ENCODE data around the gene TBC1D22A. TPM values are rescaled to one million over a fixed set of nuclear protein-coding genes. Genes with fewer than 3 reads are reported as not detected.

The TBC1D22A gene
- total RNA-seq, 1 donor from 2014 or later, result 87.8 TPM

DNA sequence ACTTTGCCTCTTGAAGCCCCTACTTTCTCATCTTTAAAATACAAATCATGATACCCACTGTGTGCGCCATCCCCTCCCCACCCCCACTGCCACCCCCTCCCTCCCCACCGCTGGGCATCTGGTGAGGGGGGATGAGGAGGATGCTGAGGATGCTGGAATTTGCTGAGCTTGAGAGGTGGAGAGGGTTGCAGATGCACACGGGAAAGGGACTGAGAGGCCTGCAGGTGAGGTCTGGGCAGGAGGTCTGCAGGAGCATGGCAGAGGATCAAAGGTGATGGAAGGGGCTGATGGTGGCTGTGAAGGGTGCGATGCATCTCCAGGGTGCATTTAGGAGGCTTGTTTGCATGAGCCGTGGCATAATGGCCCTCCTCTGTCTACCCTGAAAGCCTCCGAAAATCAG, 7.6 kb upstream of the TBC1D22A start:
- Histone ChIP-seq H3K36me3 (no peaks in the 10 kb centered on the region), H3K4me1 (peaks cover 18 to 20% of the 10 kb centered on the region in 2 donors), H3K9me3 (no peaks in the 10 kb centered on the region), H3K27me3 (no peaks in the 10 kb centered on the region), H3K4me3 (peak overlapping the region; percentile 18 to 32), H3K27ac (peak overlapping the region; percentile 96 to 97)
- no peak for DNase-seq (ENCODE audit: low spot score in 2 of 2)
- TF ChIP-seq CTCF (IDR thresholded peaks at IDR 0.05), result no peak
- intact Hi-C loops (cut with DNase I), result loop anchor here (1.0 kb wide), 2 partner anchors 7 to 17 kb away; partner anchors contain the start of genes CERK and TBC1D22A

DNA sequence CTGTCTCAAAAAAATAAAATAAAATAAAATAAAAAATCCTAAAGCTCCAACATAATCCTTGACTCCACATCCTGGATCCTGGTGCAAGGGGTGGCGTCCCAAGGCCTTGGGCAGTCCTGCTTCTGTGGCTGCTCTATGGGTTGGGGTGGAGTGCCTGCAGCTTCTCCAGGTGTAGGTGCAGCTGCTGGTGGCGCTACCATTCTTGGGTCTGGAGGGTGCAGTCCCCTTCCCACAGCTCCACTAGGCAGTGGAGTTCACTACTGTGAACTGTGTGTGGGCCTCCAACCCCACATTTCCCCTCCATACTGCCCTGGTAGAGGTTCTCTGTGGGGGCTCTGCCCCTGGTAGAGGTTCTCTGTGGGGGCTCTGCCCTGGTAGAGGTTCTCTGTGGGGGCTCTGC, 6.9 kb upstream of the TBC1D22A start:
- Histone ChIP-seq H3K36me3 (no peaks in the 10 kb centered on the region), H3K9me3 (no peaks in the 10 kb centered on the region), H3K4me1 (peaks cover 18 to 20% of the 10 kb centered on the region in 2 donors), H3K27ac (peak overlapping the region in 1 of 2 donors; percentile 96), H3K27me3 (no peaks in the 10 kb centered on the region), H3K4me3 (no peak overlapping the region)
- intact Hi-C loops (cut with DNase I), result no loop called here
- TF ChIP-seq CTCF (IDR thresholded peaks at IDR 0.05), result no peak
- DNase-seq (ENCODE audit: low spot score in 2 of 2), result no peak

DNA sequence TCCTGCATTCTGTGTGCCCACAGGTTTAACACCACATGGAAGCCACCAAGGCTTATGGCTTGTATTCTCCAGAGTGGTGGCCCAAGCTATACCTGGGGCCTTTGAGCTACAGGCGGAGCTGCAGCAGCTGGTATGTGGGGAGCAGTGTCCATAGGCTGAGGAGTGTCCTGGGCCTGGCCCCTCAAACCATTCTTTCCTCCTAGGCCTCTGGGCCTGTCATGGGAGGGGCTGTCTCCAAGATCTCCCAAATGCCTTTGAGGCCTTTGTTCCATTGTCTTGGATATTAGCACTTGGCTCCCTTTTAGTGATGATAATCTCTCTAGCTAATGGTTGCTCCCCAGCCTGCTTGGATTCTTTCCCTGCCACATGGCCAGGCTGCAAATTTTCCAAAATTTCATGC, 6.4 kb upstream of the TBC1D22A start:
- intact Hi-C loops (cut with DNase I), result no loop called here
- TF ChIP-seq CTCF (IDR thresholded peaks at IDR 0.05), result no peak

DNA sequence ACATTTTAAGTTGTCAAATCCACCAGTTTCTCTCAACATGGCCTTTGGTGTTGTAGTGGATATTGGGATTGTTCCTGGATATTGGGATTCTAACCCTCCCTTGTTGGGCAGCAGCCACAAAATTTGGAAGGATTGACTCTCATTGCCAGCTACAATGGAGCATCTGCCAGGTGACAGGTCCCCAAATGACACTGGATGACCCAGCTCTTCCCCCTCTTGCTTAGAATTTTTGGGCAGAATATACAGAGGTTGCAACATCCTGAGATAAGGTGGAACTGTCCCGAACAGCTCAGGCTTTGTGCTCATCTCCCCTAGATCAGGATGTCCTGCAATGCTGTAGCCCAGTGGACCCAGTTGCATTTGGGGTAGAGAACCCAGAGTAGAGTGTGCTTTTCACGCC, 5.3 kb upstream of the TBC1D22A start:
- no peaks in the 10 kb centered on the region for H3K9me3 ChIP-seq
- peaks cover 18 to 28% of the 10 kb centered on the region in 2 donors for H3K4me1 ChIP-seq
- no peak overlapping the region for H3K27ac ChIP-seq
- no peak for DNase-seq (ENCODE audit: low spot score in 2 of 2)
- TF ChIP-seq CTCF (IDR thresholded peaks at IDR 0.05), result no peak
- no peaks in the 10 kb centered on the region for H3K36me3 ChIP-seq
- intact Hi-C loops (cut with DNase I), result no loop called here
- no peak overlapping the region for H3K4me3 ChIP-seq
- H3K27me3 ChIP-seq, result no peaks in the 10 kb centered on the region

More for the DNA sequence above, 6.4 kb upstream of the TBC1D22A start:
- DNase-seq (ENCODE audit: low spot score in 2 of 2), result no peak
- Histone ChIP-seq H3K4me1 (peaks cover 18 to 22% of the 10 kb centered on the region in 2 donors), H3K27me3 (no peaks in the 10 kb centered on the region), H3K27ac (peak overlapping the region; percentile 27 to 39), H3K4me3 (no peak overlapping the region), H3K9me3 (no peaks in the 10 kb centered on the region), H3K36me3 (no peaks in the 10 kb centered on the region)

DNA sequence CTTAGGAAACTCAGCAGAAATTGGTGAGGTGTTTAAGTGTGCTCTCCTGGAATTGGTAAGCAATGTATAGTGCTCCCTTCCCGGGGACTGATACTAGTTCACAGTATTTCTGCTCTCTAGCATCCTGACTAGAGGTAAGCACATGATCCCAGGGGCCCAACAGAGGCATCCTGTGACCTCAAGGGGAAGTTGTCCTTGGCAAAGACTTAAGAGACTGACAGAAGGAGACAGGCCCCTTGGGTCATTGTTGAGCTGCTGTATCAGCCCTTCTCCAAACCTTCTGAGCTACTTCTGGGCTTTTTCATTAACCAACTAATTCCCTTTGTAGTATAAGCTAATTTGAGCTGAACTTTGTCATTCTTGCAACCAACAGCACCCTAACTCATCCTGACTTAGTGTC, 4.3 kb upstream of the TBC1D22A start:
- Histone ChIP-seq H3K9me3 (no peaks in the 10 kb centered on the region), H3K4me1 (peaks cover 16 to 25% of the 10 kb centered on the region in 2 donors), H3K27ac (no peak overlapping the region), H3K36me3 (no peaks in the 10 kb centered on the region), H3K4me3 (no peak overlapping the region), H3K27me3 (no peaks in the 10 kb centered on the region)
- intact Hi-C loops (cut with DNase I), result no loop called here
- no peak for TF ChIP-seq CTCF (IDR thresholded peaks at IDR 0.05)
- no peak for DNase-seq (ENCODE audit: low spot score in 2 of 2)

DNA sequence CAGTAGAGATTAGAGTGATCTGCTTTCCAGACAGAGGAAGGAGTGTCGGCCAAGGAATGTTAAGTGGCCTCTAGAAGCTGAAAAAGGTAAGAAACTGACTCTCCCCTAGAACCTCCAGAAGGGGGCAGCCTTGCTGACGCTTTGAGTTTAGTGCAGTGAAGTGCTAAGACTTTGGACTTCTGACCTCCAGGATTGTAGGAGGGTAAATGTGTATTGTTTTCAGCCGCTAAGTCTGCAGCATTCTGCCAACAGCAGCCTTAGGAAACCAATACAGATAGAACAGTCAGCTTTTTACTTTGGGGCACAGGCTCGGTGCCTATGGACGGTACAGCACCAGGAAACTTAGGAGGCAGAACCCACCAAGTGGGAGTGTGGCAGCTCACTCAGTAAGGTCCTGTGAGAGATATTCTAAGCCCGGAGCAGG, 3.6 kb upstream of the TBC1D22A start:
- Histone ChIP-seq H3K4me3 (no peak overlapping the region), H3K27ac (peak overlapping the region in 1 of 2 donors; percentile 17), H3K4me1 (peaks cover 8 to 25% of the 10 kb centered on the region in 2 donors), H3K27me3 (no peaks in the 10 kb centered on the region), H3K9me3 (no peaks in the 10 kb centered on the region), H3K36me3 (no peaks in the 10 kb centered on the region)
- DNase-seq (ENCODE audit: low spot score in 2 of 2), result no peak
- TF ChIP-seq CTCF (IDR thresholded peaks at IDR 0.05), result peak in 2 of 3 experiments; percentile 38 to 52
- intact Hi-C loops (cut with DNase I), result no loop called here

Measured in ascending aorta (tissue), 2 donors.